Hepatocyte (in vitro differentiated cells): ENCODE results near the gene NIT2.

Source experiments
- EZH2 ChIP-seq: fragments of 200-600 bp; sonication (generic); IDR thresholded peaks from 2 replicates; pipeline ENCODE4 v1.6.1; 2016; ENCODE audit warnings: antibody characterized with exemption, mild to moderate bottlenecking, borderline replicate concordance
- TF ChIP-seq, protein P1 (sequence below): fragments of 200-600 bp; sonication (generic); IDR thresholded peaks from 2 replicates; pipeline ENCODE4 v1.5.1; 2016; ENCODE audit warnings: antibody characterized with exemption, mild to moderate bottlenecking; ENCODE audit not compliant: poor library complexity

DNA sequence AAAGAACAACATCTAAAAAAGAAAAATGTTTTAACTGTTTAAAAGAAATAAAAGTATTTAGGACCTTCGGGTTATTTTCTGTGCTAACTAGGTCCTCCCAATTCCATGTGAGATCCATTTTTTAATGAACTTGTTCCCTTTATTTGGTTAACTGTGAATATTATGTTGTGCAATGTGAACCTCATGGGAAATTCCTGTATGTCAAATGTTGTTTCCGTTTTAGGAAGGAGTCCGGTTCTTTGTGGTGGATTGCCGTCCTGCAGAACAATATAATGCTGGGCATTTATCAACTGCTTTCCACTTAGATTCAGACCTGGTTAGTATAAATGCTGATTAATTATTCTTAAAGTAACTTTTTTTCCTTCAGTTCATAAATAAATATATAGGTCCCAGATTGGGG is 35.5 kb upstream of the NIT2 start:
- TF ChIP-seq, protein P1, sequence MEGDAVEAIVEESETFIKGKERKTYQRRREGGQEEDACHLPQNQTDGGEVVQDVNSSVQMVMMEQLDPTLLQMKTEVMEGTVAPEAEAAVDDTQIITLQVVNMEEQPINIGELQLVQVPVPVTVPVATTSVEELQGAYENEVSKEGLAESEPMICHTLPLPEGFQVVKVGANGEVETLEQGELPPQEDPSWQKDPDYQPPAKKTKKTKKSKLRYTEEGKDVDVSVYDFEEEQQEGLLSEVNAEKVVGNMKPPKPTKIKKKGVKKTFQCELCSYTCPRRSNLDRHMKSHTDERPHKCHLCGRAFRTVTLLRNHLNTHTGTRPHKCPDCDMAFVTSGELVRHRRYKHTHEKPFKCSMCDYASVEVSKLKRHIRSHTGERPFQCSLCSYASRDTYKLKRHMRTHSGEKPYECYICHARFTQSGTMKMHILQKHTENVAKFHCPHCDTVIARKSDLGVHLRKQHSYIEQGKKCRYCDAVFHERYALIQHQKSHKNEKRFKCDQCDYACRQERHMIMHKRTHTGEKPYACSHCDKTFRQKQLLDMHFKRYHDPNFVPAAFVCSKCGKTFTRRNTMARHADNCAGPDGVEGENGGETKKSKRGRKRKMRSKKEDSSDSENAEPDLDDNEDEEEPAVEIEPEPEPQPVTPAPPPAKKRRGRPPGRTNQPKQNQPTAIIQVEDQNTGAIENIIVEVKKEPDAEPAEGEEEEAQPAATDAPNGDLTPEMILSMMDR, result no peak
- TF ChIP-seq EZH2, result no peak
